Measurements from ENCODE around the gene CCL1. TPM values are rescaled to one million over a fixed set of nuclear protein-coding genes. Genes with fewer than 3 reads are reported as not detected.

The CCL1 gene
- total and polyA plus RNA-seq, 10 of the 15 experiments (the other 5 are each of a cell fraction or from before 2014, with no cell fraction given): 0.14 to 1.8 (median 0.40) TPM; not detected in 3

DNA sequence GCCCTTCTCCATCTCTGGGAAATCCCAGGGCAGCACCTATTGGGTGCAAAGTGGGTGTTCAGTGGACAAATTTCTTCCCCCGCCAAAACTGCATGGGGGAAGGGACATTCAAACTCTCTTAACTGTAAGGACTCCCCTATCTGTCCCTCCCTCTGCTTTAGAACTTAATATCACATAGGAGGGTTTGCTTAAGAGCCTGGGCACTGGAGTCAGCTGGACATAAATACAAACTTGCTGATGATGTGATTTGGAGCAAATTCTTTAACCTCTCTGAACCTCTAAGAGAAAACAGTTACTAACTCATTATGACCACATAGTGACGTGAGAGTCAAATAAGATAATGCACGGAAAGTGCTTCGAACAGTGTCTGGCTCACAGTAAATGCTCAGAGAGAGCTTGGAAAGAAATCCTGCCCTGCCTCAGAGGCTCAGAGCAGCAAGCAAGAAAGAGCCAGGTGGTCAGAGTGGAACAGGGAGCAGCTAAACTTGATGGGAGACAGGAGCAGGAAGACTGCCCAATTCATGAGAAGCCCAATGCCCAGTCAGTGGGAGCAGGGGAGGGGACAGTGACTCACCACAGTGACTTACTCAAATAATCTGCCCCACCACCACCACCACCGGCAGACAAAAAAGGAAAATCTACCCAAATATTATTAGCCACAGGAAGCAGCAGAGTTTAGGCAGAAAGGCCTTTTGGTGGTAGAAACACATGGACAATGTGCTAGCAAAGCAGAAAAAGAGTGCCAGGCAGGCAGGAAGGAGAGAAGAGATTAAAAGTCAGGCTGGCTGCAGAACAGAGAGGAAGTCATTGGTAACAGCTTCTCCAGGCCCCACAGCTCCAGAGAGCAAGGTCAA, 23.9 kb upstream of the CCL1 start:
- Histone ChIP-seq H3K27ac (ENCODE audit: control insufficient read depth, insufficient read depth) (no peak overlapping the region), H3K79me2 (ENCODE audit: control insufficient read depth, insufficient read depth, low read length) (no peaks in the 10 kb centered on the region), H3K36me3 (ENCODE audit: control insufficient read depth in 2 of 2, insufficient read depth in 2 of 2, low read length in 1 of 2) (no peaks in the 10 kb centered on the region), H3K4me3 (no peak overlapping the region), H3K4me2 (ENCODE audit: control insufficient read depth, insufficient read depth) (no peak overlapping the region), H3K9me3 (replicated peaks; ENCODE audit: control insufficient read depth, insufficient read depth, low read length) (no peaks in the 10 kb centered on the region), H4K20me1 (ENCODE audit: control insufficient read depth, insufficient read depth) (no peaks in the 10 kb centered on the region; the same call in 1 of the 2 replicates), H3K9ac (ENCODE audit: control insufficient read depth, insufficient read depth, low read length) (no peak overlapping the region), H3K27me3 (replicated peaks in 1 of 2; ENCODE audit: control insufficient read depth in 2 of 2, insufficient read depth in 2 of 2, low read length in 1 of 2) (no peaks in the 10 kb centered on the region), H3K4me1 (ENCODE audit: control insufficient read depth, insufficient read depth, low read length) (peaks cover 16% of the 10 kb centered on the region), H2AFZ (ENCODE audit: control insufficient read depth, low read depth, low read length) (no peak overlapping the region)
- no TSS peak for BruUV-seq (replicated peaks)
- 63% methylated on average over 5 of the region's 5 CpGs for WGBS (ENCODE audit: insufficient coverage, insufficient replicate concordance, low lambda C conversion rate, missing lambda C conversion rate)
- in situ Hi-C loops (cut with MboI) (no loop called here), intact Hi-C loops (cut with micrococcal nuclease; ENCODE audit: unreplicated experiment) (no loop called here)
- ATAC-seq (no peak), DNase-seq (ENCODE audit: low read depth, low spot score) (no peak), FAIRE-seq (no peak)
- ChIA-PET SMC1A (ENCODE audit: uncharacterized antibody, unreplicated experiment) (interaction anchor here (0.7 to 3.3 kb wide), 3 partner anchors 22 to 28 kb away, joined by 3 to 11 read pairs (median 5); no protein-coding TSS in a partner anchor), POLR2A (no interaction called here), CTCF (interaction anchor here (0.7 to 2.3 kb wide), 3 partner anchors 9 to 1047 kb away, joined by 4 to 10 read pairs (median 5); no protein-coding TSS in a partner anchor), RAD21 (ENCODE audit: unreplicated experiment) (interaction anchor here (0.9 to 1.9 kb wide), 2 partner anchors 25 kb away, joined by 3 to 6 read pairs; no protein-coding TSS in a partner anchor)
- no peak for TF ChIP-seq KLF5 (IDR thresholded peaks at IDR 0.05; ENCODE audit: partially characterized antibody)
- TF ChIP-seq, protein P1, sequence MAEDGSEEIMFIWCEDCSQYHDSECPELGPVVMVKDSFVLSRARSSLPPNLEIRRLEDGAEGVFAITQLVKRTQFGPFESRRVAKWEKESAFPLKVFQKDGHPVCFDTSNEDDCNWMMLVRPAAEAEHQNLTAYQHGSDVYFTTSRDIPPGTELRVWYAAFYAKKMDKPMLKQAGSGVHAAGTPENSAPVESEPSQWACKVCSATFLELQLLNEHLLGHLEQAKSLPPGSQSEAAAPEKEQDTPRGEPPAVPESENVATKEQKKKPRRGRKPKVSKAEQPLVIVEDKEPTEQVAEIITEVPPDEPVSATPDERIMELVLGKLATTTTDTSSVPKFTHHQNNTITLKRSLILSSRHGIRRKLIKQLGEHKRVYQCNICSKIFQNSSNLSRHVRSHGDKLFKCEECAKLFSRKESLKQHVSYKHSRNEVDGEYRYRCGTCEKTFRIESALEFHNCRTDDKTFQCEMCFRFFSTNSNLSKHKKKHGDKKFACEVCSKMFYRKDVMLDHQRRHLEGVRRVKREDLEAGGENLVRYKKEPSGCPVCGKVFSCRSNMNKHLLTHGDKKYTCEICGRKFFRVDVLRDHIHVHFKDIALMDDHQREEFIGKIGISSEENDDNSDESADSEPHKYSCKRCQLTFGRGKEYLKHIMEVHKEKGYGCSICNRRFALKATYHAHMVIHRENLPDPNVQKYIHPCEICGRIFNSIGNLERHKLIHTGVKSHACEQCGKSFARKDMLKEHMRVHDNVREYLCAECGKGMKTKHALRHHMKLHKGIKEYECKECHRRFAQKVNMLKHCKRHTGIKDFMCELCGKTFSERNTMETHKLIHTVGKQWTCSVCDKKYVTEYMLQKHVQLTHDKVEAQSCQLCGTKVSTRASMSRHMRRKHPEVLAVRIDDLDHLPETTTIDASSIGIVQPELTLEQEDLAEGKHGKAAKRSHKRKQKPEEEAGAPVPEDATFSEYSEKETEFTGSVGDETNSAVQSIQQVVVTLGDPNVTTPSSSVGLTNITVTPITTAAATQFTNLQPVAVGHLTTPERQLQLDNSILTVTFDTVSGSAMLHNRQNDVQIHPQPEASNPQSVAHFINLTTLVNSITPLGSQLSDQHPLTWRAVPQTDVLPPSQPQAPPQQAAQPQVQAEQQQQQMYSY (CRISPR knock-in tag; IDR thresholded peaks at IDR 0.05): no peak
- no peak for TF ChIP-seq LARP7 (IDR thresholded peaks at IDR 0.05)
- TF ChIP-seq TCF7 (IDR thresholded peaks at IDR 0.05; ENCODE audit: borderline replicate concordance): no peak
- TF ChIP-seq, protein P2, sequence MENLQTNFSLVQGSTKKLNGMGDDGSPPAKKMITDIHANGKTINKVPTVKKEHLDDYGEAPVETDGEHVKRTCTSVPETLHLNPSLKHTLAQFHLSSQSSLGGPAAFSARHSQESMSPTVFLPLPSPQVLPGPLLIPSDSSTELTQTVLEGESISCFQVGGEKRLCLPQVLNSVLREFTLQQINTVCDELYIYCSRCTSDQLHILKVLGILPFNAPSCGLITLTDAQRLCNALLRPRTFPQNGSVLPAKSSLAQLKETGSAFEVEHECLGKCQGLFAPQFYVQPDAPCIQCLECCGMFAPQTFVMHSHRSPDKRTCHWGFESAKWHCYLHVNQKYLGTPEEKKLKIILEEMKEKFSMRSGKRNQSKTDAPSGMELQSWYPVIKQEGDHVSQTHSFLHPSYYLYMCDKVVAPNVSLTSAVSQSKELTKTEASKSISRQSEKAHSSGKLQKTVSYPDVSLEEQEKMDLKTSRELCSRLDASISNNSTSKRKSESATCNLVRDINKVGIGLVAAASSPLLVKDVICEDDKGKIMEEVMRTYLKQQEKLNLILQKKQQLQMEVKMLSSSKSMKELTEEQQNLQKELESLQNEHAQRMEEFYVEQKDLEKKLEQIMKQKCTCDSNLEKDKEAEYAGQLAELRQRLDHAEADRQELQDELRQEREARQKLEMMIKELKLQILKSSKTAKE (IDR thresholded peaks at IDR 0.05; ENCODE audit: low read depth, poor library complexity, severe bottlenecking): no peak
- no peak for TF ChIP-seq PAX8 (IDR thresholded peaks at IDR 0.05)
- TF ChIP-seq, protein P3, sequence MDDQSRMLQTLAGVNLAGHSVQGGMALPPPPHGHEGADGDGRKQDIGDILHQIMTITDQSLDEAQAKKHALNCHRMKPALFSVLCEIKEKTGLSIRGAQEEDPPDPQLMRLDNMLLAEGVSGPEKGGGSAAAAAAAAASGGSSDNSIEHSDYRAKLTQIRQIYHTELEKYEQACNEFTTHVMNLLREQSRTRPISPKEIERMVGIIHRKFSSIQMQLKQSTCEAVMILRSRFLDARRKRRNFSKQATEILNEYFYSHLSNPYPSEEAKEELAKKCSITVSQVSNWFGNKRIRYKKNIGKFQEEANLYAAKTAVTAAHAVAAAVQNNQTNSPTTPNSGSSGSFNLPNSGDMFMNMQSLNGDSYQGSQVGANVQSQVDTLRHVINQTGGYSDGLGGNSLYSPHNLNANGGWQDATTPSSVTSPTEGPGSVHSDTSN (IDR thresholded peaks at IDR 0.05; ENCODE audit: insufficient replicate concordance, low read depth, low read length): no peak
- TF ChIP-seq ASH2L (IDR thresholded peaks at IDR 0.05; ENCODE audit: borderline replicate concordance, low read depth): no peak
- TF ChIP-seq POLR2AphosphoS5 (IDR thresholded peaks at IDR 0.05; ENCODE audit: low read length): no peak
- TF ChIP-seq EZH2 (IDR thresholded peaks at IDR 0.05; ENCODE audit: borderline replicate concordance, control insufficient read depth, low read depth, low read length): no peak
- TF ChIP-seq, protein P4, sequence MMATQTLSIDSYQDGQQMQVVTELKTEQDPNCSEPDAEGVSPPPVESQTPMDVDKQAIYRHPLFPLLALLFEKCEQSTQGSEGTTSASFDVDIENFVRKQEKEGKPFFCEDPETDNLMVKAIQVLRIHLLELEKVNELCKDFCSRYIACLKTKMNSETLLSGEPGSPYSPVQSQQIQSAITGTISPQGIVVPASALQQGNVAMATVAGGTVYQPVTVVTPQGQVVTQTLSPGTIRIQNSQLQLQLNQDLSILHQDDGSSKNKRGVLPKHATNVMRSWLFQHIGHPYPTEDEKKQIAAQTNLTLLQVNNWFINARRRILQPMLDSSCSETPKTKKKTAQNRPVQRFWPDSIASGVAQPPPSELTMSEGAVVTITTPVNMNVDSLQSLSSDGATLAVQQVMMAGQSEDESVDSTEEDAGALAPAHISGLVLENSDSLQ (IDR thresholded peaks at IDR 0.05): no peak
- TF ChIP-seq TAF1 (IDR thresholded peaks at IDR 0.05; ENCODE audit: borderline replicate concordance, low read depth, low read length): no peak
- TF ChIP-seq NFYA (IDR thresholded peaks at IDR 0.05; ENCODE audit: borderline replicate concordance, low read depth, low read length): no peak
- no peak for TF ChIP-seq SP1 (IDR thresholded peaks at IDR 0.05; ENCODE audit: low read depth, low read length)
- no peak for TF ChIP-seq SREBF2 (IDR thresholded peaks at IDR 0.05; ENCODE audit: low read length)

Measured in GM12878 (cell line).